GM18520 (cell line): ENCODE measurements around the gene SPDYE4.
"Not testable (repeated sequence)": the region's sequence is repeated elsewhere in the genome, so short reads cannot be mapped to it uniquely, and the experiment has no call there.

Experiments used
- ATAC-seq: cut with Tn5 transposase; IDR thresholded peaks from one replicate; pipeline ENCODE4 v1.9.1; 2021; ENCODE audit not compliant: unreplicated experiment

Gene SPDYE4, protein sequence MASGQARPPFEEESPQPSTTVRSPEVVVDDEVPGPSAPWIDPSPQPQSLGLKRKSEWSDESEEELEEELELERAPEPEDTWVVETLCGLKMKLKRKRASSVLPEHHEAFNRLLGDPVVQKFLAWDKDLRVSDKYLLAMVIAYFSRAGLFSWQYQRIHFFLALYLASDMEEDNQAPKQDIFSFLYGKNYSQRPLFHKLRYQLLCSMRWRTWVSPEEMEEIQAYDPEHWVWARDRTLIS

DNA sequence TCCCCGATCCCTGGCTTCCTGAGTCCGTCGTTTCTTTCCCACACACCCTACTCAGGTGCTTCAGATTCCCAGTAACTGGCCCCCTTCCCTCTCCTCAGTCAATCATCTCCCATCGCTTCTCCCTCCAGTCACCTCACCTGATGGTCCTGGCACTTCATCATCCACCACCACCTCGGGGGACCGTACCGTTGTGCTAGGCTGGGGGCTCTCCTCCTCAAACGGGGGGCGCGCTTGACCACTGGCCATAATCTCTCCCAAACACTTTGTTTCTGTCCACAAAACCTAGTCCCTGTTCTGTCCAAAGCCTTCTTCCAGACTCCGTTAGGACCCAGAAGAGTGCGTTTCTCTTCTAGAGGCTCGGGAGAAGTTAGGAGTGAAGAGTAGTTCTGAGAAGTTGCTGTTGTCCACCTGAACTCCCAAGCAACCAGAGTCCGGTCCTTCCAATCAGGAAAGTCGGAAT lies at the start of gene SPDYE4:
TSS of gene SPDYE4 (minus strand) at position 410 of the 460 bp plus-strand sequence. CDS start at position 246, 164 bp downstream.
- ATAC-seq = no peak

DNA sequence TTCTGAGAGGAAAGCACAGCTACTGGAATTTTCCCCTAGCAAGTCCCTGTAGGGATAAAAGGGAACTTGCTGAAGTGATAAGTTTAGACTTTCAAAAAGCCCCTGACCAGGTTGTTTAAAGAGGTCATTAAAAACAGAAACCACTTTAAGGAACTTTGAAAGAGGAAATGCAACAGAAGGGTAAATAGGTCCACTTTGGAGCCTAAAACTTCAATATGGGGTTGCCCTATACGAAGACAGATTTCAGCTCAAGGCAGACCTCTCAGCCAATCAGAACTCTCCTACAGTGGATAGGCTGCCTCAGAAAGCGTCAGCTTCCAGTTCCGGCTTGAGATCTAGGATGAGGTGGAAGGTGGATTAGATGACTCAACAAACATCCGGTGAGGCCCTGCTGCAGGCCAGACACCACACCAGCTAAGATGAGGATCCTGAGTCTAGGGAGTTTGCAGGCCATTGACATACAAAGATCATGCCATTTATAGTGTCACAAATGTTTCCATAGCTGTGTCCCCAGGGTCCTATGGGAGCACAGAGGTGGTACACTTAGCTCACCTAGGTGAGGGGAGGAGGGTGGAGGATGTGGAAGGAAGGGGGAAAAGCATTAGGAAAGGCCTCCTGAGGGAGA lies 48.7 kb upstream of the SPDYE4 start:
- peak; percentile 84 for ATAC-seq

DNA sequence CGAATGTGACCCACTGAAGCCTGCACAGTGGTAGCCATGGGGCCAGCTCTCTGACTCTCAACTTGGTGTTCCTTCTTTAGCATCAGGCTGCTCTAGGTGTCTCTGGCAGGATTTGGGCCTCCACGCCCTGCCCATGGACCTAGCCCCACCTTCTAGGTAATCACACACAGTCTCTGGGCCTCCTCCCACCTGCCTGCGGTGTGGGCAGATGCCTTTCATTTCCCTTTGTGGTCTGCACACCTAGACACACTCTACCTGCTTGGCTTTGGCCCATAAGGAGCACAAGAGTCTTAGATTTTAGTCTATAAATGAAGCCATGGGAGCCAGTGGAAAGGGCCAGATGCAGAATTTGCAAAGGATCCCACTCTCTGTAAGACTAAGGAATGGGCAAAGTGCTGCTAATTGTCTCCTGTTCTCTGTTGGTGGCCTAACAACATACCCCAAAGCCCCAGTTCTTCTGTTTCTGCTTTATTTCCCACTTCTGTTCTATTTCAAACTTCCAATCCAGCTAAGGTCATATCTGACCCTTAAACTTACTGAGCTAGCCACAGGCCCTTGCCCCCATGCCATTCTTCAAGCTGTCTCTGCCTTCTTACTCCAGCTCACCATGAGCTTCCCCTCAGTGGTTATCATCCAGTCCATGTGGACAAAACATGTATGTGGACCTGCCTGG lies 48.0 kb upstream of the SPDYE4 start:
- no peak for ATAC-seq

DNA sequence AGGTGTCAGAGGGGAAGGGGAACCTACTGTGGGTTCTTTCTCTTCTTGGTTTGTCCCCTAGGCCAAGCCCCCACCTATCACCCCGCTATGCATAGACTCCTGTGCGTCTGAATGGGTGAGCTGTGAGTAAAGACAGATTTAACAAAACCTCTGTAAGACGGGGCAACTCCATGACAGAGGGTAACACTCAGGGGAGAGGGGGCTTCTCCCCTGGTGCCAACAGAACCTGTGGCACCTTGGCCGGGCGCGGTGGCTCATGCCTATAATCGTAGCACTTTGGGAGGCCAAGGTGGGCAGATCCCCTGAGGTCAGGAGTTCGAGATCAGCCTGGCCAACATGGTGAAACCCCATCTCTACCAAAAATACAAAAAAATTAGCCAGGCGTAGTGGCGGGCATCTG lies 47.0 kb upstream of the SPDYE4 start:
- not testable (repeated sequence) for ATAC-seq

DNA sequence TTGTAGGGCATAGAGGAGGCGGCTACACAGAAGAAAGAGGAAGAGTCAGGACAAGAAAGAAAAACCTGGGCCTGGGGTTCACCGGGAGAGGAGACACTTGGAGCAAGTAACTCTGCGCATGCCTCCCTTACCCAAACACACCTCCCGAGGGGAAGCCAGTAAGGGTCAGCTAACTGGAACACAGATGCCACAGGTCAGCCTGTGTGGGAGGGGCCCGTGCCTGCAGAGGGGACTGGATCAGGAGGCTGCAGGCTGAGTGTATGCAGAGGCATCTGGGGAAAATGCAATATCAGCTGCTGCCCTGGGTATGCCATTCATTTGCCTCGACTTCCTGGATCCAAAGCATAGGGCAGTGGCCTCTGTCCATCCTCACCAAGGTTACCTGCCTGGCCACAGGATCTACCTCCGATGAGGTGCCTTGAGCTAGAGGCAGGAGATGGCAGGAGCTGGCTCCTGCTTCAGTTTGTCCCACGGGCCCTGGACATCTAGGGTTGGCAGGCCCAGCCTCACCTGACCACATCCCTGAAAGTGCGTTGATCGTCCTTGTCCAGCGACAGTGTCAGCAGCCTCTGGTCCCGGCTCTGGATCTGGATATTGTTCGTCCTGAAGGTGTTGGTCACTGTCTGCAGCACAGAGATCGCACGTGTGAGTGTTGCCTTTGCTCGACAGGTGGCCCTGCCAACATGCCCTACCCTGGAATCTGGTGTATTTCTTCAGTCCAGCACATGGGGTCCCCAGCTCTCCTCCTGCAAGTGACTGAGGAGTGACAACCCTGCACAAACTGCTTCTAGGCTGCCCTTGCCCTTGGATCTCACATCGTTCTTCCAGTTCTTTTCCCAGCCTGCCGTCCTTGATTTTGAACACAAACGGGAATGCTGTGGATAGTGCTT lies 45.4 kb upstream of the SPDYE4 start:
- no peak for ATAC-seq

DNA sequence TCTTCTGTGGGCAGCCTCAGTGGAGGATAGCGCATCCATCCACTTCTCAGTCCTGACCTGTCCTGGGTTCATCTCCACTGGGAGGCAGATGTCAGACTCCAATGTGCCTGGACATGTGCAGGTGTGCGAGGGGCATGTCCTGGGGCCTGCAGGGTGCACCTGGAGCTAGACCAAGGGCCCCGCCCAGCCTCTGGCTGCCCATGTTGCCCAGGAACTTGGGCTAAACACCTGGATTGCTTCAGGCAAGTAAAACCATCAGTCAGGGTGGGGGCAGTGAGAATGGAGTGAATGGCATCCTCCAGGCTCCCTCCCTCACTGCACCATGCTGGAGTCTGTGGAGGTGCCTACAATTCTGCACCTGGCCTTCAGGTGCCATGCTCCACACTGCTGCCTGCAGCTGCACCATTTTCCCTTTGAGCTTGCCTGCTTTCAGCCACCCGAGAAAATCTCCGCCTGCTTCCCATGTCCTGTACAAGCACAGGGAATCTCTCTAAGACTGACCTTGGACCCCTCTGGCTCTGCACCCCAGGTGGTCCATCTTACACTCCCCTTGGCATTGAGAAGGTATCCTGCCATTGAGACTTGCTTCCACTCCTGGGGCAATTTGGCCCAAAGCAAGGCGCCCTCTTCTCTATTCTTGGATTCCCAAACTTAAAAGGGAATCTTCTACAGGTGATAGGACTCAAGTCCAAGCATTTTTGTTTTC lies 42.9 kb upstream of the SPDYE4 start:
- ATAC-seq = no peak

DNA sequence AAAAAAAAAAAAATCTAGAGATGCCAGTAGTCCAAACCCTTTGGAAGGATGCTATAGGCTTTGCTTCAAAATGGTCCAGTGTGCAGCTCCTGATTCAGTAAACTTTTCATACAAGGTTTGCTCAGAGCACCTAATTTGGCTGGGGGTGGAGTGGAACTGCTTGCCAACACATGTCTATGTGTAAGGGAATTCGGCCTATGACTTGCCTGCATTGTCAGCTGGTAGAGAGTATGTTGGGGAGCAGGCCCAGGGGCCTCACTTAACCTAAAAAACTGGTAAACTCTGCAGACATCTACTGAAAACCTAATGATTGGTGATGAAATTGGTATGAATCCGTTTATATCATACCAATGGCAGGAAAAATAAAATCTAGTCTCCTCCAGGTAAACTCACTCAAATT lies 42.3 kb upstream of the SPDYE4 start:
- ATAC-seq = no peak

DNA sequence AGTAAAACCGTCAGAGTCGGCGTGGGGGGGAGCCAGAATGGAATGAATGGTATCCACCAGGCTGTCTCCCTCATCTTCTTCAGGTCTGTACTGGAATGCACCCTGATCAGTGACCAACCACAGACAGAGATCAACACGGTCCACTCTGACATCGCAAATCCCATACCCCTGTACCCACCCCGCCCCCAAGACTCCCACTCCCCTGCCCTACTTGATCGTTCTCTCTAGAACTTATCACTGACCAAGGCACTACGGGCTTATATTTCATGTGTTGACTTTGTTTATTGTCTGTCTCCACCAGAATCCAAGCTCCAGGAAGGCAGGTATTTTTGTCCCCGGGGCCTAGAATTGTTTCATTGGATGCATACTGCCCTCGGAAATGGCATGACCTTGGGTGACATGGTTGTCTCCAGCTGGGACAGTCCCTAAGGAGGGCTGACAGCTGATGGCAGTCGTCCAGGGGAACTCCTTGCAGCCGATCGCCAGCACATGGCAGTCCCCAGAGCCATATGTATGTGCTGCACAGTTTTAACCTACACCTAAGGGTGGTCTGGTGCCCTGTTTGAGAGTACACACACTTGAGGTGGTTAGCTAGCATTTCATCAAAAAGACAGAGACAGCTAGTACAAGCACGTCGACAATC lies 41.3 kb upstream of the SPDYE4 start:
- no peak for ATAC-seq

DNA sequence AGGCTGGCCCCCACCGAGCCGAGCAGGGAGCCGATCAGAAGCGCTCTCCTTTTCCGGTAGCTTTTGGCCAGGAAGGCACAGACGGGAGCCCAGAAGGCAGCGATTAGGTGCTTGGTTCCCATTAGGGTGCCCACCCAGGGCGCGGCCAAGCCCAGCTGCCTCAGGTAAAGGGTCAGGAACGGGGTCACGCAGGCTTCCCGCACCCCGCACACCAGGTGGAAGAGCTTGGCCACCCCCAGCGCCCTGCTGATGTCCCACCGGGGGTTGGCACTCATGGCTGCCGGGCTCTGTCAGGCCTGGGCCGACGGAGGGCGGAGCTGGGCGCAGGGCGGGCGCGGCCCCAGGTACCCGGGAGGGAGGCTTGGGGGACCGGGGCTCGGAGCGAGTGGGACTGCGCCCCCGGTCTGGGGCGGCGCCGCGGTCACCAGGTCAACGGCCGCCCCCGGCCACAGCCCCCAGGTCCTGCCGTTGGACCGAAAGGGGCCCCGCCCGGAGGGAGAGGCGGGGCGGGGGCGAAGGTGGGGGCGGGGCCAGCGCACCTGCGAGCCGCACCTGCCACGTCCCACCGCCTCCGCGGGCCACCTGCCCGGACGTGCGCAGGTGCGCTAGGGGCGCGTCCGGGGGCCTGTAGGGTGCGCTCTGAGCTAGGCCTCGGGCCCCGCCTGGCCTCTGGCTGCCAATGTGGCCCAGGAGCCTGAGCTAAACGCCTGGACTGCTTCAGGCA lies 40.7 kb upstream of the SPDYE4 start, which contains the start of gene MFSD6L:
TSS of gene MFSD6L (minus strand) at position 520 of the 724 bp plus-strand sequence. CDS start at position 275, 245 bp downstream.
- no peak for ATAC-seq

DNA sequence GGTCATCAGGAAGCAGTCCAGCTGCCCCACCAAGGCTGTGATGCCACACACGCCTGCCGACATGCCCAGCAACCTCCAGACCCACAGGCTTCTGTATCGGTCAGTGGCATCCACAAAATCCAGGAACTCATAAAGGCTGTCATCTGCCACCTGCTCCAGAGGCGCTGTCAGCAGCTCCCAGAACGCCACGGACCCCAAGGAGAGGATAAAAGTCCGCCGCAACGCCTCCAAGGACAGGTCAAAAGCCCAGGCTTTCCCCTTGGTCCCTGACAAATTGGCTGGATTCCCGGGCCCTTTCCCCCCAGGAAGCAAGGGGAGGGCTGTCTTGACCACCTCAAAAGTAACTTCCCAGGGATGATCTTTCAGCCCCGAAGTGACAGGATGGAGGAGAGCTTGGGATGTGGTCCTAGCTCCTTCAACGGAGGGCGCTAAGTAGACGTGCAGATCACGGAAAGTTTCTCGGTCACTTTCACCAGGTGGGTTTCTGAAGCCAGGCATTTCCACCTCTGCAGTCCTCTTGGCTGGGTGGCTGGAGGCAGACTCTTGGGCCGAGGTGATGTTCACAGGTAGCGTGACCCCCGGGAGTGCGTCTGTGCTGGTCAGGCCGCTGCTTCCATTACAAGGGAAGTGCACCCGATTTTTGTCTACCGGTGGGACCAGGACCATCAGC lies 40.0 kb upstream of the SPDYE4 start:
- ATAC-seq = no peak

DNA sequence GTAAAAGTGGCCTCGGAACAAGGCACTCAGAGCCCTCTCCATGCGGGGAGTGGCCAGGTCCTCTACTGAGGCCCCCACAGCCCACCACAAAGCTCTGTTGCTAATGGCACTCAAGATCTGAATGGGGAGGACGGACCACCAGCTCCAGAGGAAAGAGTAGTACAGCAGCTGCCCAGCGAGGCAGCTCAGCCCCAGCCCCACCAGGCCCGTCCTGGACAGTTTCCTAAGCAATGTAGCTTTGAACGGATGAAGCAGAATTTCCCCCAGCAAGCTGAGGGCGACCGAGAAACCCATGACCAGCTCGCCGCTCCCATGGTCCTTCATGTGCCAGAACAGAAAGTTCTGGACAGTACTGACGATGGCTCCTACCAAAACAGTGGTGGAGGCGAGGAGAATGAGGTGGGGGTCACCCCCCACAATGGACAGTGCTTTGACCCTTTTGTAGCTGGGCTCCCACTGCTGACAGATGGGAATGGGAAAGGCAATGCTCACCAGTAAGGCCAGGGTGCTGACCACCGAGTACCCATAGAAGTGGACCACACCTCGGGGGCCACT lies 39.4 kb upstream of the SPDYE4 start:
- ATAC-seq = no peak

DNA sequence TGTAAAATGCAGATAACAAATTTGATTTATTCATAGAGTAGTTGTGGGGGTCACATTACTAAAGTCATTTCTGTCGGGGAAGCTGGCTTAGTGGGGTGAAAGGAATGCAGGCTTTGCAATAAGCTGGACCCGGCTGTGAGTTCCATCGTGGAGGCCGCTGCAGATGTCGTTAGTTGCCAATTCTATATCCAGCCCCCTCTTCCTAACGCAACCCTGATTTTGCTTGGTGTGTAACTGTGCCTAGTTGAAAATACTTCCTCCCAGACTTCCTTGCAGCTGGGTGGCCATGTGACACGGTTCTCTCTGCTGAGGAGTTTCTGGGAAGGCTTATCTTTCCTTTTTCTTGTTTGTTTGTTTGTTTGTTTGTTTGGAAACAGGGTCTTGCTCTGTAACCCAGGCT lies 36.3 kb upstream of the SPDYE4 start:
- ATAC-seq = no peak

DNA sequence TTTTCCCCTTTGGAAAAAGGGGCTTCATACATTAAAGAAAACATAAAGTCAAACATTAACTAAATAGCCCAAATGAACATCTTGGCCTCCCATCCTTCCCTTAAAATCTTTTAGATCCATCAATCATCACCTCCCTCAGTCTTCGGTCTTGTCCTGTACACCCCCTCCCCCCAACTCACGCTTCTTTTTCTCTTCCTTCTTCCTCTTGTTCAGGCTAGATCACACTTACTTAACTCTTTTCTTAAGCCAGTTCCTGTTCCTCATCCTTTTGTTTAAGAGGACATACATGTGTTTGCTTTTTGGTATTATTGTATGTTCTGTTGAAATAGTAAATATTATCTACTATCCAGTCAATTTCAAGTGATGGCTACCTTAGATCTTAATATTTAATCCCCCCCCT lies 35.3 kb upstream of the SPDYE4 start:
- no peak for ATAC-seq

DNA sequence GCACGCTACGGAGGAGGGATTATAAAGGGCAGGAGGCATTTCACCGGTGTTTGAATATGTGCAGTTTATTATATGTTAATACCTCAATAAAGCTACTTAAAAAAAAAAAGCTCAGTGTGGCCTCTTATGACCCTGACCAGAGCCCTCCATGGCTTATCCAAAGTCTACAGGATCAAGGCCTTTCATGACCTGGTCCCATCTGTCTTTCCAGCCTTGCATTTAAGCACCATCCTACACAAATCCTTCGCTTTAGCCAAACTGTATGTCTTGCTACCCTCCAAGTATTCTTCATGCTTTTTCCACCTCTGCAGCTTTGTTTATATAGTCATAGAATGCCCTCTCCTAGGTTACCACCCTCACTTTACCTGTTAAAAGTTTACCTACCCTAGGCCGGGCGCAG lies 34.3 kb upstream of the SPDYE4 start:
- ATAC-seq = no peak

DNA sequence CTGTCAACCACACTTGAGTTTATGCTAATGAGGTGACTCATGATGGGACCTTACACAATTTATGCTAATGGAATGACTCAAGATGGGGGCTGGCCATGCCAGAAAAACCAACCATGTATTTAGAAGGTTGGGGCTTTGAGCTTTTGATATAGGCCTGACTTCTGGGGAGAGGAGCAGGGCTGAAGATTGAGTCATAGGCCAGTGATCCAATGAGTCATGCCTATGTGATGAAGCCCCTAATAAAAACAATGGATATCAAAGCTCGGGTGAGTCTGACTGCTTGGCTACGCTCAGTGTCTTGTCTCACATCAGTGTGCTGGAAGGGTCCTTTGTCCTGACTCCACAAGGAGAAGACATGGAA lies 33.5 kb upstream of the SPDYE4 start:
- ATAC-seq = no peak

DNA sequence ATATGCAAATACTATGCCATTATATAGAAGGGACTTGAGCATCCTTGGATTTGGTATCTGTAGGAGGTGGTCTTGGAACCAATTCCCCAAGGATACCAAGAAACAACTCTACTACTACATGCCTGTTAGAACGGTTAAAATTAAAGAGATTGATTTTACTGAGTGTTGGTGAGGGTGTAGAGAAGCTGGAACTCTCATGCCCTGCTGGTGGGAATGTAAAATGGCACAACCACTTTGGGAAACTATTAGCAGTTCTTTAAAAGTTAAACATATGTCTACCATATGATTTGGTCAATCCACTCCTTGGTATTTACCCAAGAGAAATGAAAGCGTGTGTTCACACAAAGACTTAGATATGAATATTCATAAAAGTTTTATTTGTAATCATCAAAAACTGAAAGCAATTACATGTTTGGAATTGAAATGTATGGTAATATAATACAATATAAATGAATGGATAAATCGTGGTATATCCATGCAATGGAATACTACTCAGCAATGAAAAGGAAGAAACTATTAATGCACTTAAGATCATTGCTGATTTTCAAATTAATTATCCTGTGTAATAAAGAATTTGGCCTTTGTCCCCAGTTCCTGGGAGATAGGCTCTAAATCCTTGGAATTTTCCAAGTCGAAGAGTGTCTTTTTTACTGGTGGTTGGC lies 33.0 kb upstream of the SPDYE4 start:
- no peak for ATAC-seq

DNA sequence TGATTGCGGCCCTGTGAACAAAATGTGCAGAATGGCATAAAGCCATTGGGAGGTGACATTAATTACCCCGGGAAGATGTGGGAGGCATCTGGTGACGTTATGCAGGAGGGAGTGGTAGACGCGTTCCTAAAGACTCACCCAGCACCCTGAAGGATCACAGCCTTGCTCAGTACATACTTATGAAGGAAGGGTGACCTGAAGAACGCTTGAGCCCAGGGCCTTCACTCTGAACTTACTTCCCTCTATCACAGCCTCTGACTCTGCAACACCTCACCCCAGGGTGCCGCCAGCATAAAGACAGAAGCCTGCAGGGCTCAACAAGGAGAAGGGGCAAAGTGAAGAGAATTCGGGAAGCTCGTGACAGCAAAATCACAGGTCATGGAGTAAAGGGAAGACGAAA lies 31.4 kb upstream of the SPDYE4 start:
- ATAC-seq = no peak

DNA sequence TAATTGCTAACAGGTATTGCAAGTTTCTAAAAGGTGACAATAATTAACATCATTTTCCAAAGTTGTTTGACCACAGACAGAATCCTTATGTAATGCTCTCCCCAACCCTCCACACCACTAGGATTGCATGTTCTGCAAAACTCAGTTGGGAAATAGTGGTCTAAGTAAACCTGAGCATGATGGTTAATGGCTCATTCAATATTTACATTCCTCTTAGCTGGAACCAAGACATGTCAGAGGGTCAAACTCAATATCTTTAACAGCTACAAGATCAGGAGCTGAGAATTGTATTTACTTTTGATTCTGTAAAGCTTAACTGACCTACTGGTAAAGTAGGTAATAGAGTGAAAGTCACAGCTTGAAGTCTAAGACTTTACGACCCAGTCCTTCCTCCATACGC lies 30.7 kb upstream of the SPDYE4 start:
- no peak for ATAC-seq
